ENCODE data around the gene EPHA7.

Gene EPHA7

GRCh38 chr6:93419304-93420162 is at the start of gene EPHA7:
TSS of gene EPHA7 (minus strand) at chr6:93419559. CDS start at chr6:93419341, 218 bp downstream.
- DNase-seq, result peak; percentile 96 to 98

- DNase-seq, result no peak
These were observed 48.9 kb upstream of the EPHA7 start for GRCh38 chr6:93468291-93468690.

- DNase-seq, result no peak
These were observed 35.2 kb upstream of the EPHA7 start for GRCh38 chr6:93454533-93454932.

GRCh38 chr6:93453956-93454355 is 34.6 kb upstream of the EPHA7 start:
- DNase-seq, result no peak

GRCh38 chr6:93447874-93448273 is 28.5 kb upstream of the EPHA7 start:
- peak in 1 of 2 experiments; percentile 5 for DNase-seq

- DNase-seq, result no peak
These were observed 18.1 kb upstream of the EPHA7 start for GRCh38 chr6:93437491-93437890.

- no peak for DNase-seq
These were observed 14.2 kb upstream of the EPHA7 start for GRCh38 chr6:93433592-93433991.

GRCh38 chr6:93424303-93425064 is 5.1 kb upstream of the EPHA7 start:
- DNase-seq, result no peak

GRCh38 chr6:93423542-93423941 is 4.2 kb upstream of the EPHA7 start:
- DNase-seq, result peak; percentile 67 to 80

- DNase-seq, result peak; percentile 40
These were observed 920 bp upstream of the EPHA7 start for GRCh38 chr6:93420163-93420795.

GRCh38 chr6:93418408-93419303 is 703 bp downstream of the EPHA7 start:
- DNase-seq, result peak; percentile 29 to 71

GRCh38 chr6:93418033-93418407 is 1.3 kb downstream of the EPHA7 start:
- DNase-seq, result no peak

- DNase-seq, result peak in 1 of 2 experiments; percentile 86
These were observed 1.8 kb downstream of the EPHA7 start for GRCh38 chr6:93417421-93418013.

GRCh38 chr6:93416571-93417420 is 2.6 kb downstream of the EPHA7 start:
- DNase-seq, result peak; percentile 68 to 87

- no peak for DNase-seq
These were observed 6.2 kb downstream of the EPHA7 start for GRCh38 chr6:93413190-93413589.

- no peak for DNase-seq
These were observed 6.9 kb downstream of the EPHA7 start for GRCh38 chr6:93412452-93412851.

- DNase-seq, result peak in 1 of 2 experiments; percentile 21
These were observed 12.2 kb downstream of the EPHA7 start for GRCh38 chr6:93407186-93407585.

- DNase-seq, result no peak
These were observed 16.0 kb downstream of the EPHA7 start for GRCh38 chr6:93403390-93403789.

GRCh38 chr6:93398723-93399122 is 20.6 kb downstream of the EPHA7 start:
- DNase-seq, result no peak

- no peak for DNase-seq
These were observed 24.9 kb downstream of the EPHA7 start for GRCh38 chr6:93394471-93394870.

- no peak for DNase-seq
These were observed 25.7 kb downstream of the EPHA7 start for GRCh38 chr6:93393554-93394074.
